Activated CD4-positive, alpha-beta T cell treated with anti-CD3 and anti-CD28 coated beads, Interleukin-2, amount 50 U/mL, for 4 hours (primary cell): Measurements from ENCODE around the gene CDC123.
"Not testable (repeated sequence)": the region's sequence is repeated elsewhere in the genome, so short reads cannot be mapped to it uniquely, and the experiment has no call there.

Experiments used
- DNase-seq, 2 experiments: peaks; one replicate each; pipeline ENCODE4 v3.0.0-alpha.2; 2020

The CDC123 gene

GRCh38 chr10:12235796-12236195, 39.8 kb downstream of the CDC123 start:
- DNase-seq = no peak

GRCh38 chr10:12237265-12238220, 41.6 kb downstream of the CDC123 start:
- no peak for DNase-seq

- DNase-seq = no peak
Observed at GRCh38 chr10:12238821-12239220, 42.8 kb downstream of the CDC123 start.

- DNase-seq = peak; percentile 9 to 21
Observed at GRCh38 chr10:12241810-12242529, 46.0 kb downstream of the CDC123 start.

GRCh38 chr10:12243864-12244620, 48.1 kb downstream of the CDC123 start:
- no peak for DNase-seq

GRCh38 chr10:12250181-12250580, 54.2 kb downstream of the CDC123 start:
- no peak for DNase-seq

GRCh38 chr10:12250702-12251101, 54.7 kb downstream of the CDC123 start:
- not testable (repeated sequence) for DNase-seq

GRCh38 chr10:12251581-12251980, 55.6 kb downstream of the CDC123 start:
- DNase-seq = no peak

GRCh38 chr10:12252882-12253546, 57.0 kb downstream of the CDC123 start:
- DNase-seq = no peak

GRCh38 chr10:12255048-12255447, 59.1 kb downstream of the CDC123 start:
- no peak for DNase-seq

- DNase-seq = no peak
Observed at GRCh38 chr10:12259988-12260387, 64.0 kb downstream of the CDC123 start.

GRCh38 chr10:12262278-12262981, 66.4 kb downstream of the CDC123 start:
- no peak for DNase-seq

- peak; percentile 60 to 63 for DNase-seq
Observed at GRCh38 chr10:12264204-12264940, 68.4 kb downstream of the CDC123 start.

- no peak for DNase-seq
Observed at GRCh38 chr10:12269056-12269455, 73.1 kb downstream of the CDC123 start.

GRCh38 chr10:12271210-12271540, 75.2 kb downstream of the CDC123 start:
- DNase-seq = no peak

- not testable (repeated sequence) for DNase-seq
Observed at GRCh38 chr10:12277862-12278261, 81.9 kb downstream of the CDC123 start.

GRCh38 chr10:12279281-12279680, 83.3 kb downstream of the CDC123 start:
- no peak for DNase-seq

- no peak for DNase-seq
Observed at GRCh38 chr10:12287772-12288171, 91.8 kb downstream of the CDC123 start.

- DNase-seq = not testable (repeated sequence)
Observed at GRCh38 chr10:12297784-12298183, 101.8 kb downstream of the CDC123 start.

GRCh38 chr10:12299222-12299965, 103.4 kb downstream of the CDC123 start:
- DNase-seq = no peak
